Stimulated activated CD4-positive, alpha-beta T cell treated with anti-CD3 and anti-CD28 coated beads, Interleukin-4, amount 100 ng/mL, for 48 hours (primary cell): ENCODE data around the gene UGT1A9.

Source experiments
- DNase-seq, 2 donors: peaks; one replicate each; pipeline ENCODE4 v3.0.0-alpha.2; 2020; ENCODE audit warnings: low read depth in 2 of 2

Gene UGT1A9

DNA sequence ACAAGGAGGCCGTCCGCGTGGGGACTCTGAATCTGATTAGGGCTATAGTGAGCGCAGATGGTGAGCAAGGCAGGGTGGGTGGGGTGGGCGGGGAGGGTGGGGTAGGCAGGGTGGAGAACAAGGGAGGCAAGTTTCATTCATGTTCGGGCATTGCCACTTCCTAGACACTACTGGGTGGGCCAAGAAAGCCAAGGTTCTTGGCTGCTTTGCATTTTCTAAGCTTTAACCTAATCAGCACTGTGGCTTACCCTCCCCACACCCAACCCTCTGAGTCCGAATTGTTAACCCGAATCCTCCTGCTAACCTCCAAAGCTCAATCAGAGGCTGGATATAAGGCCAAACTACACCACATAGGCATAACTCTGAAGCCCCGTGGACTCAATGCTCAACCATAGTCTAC is 124.6 kb downstream of the UGT1A9 start:
- no peak for DNase-seq

DNA sequence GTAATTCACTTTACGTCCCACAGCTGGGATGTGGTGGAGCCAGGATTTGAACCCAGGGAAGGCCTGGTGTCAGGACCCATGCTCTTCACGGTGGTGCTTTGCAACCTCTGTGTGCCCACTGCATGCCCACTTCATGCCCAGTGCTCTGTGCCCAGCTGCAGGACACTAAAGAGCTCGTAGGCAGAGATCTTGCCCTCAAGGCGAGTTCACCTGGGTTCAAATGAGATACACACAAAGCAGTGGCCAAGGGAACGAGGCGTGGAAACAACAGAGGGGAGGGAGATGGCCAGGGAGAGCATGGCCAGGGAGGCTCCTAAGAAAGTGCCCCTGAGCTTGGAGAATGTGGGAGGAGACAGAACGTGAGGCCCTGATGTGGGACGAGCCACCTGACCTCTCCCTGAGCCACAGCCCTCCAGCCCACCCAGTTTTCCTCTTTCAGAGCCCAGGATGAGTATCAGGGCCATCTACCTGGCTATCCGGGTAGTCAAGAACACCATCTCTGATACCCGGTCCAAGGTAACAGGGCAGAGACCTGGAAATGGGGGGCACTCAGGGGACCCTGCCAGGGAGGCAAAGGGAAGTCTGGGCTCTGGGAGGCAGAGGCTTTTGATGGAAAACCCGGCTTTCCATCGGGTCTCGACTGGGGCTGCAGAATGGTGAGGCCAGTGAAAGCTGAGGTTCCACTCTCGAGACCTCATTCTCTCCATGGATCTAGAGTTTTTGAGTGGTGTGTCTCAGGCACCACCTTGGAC is 126.8 kb downstream of the UGT1A9 start:
- DNase-seq = no peak

DNA sequence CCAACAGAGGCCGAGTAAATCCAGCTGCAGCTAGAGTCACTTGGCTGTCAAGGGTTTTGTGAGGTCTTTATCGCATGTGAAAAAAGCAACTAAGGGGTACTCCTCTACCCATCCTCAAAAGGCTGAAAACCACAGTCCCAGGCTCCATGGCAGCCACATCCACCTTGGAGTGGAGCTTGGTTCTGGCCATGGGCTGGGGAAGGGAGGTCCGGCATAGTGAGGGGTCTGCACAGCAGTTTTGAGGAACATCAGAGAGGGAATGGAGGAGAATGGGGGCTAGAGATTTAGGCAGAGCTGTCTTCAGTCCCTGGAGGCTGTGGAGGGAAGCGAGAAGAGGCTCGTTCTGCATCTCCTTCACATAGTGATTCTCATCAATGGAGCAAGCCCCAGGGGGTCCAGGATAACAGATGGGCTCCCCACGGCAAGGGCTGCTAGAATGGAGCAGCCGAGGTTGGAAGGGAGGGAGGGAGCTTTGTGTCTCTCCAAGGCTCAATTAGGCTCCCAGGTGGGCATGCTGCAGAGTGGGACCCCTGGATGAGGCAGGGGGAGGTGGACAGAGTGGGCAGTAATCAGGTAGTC is 127.5 kb downstream of the UGT1A9 start:
- DNase-seq = no peak

DNA sequence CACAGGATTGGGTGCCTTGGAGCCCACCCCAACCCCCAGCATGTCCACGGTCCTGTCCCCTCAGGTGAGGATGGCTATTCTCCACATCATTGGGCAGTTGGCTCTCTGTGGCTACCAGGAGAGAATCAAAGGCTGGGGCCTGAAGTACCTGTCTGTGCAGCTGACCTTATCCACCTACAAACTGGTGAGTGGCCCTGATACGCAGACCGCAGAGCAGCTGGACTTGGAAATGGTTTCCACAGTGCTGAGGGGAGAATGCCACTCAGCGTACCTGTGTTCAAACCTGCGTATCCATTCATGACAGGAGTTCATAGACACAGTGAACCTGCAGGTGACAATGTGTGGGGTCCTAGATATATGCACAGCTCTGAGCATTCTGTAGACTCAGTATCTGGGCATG is 128.0 kb downstream of the UGT1A9 start:
- DNase-seq = no peak

DNA sequence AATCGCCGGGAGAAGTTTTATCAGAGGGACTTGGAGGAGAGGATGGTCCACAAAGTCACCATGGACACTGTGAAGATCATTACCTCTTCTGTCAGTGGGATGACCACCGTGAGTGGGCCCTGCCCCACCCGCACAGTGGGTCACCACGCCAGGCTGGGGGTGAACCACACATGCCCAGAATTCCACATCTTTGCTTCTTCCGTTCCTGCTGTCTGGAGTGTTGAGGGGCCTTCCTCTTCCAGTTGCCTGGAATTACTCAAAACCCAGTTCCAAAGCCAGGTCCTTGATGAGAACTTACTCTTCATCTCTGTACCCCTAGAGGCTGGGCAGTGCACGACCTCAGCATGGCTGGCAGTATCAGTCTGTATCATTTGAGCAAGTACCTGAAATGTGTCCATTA is 128.5 kb downstream of the UGT1A9 start:
- no peak for DNase-seq

DNA sequence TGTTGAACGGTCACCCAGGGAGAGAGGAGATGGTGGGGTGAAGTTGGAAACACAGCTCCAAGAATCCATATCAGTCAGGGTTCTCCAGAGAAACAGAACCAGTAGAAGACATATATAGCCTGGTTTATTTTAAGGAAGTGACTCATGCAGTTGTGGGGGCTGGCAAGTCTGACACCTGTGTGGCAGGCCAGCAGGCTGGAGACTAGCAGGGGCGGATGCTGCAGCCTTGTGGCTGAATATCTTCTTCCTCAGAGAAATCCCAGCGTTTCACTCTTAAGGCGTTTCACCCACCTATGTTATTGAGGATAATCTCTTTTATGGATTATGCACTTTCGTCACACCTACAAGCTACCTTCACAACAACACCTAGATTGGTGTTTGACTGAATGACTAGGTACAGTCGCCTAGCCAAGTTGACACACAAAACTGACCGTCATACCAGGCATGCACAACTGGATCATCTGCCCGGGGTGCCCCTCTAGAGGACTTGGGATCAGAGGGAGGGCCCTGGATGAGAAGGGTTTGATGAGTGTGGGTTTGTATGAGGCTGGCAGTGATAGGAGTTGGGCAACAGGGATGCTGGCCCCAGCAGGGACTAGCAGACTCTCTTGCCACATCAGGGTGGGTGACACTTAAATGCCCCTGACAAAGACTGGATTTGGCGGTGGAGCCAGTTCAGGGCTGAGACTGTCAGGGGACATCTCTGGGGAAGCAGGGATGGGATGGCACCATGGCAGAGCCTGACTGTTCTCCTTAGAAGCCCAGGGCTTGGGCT is 129.8 kb downstream of the UGT1A9 start:
- no peak for DNase-seq

DNA sequence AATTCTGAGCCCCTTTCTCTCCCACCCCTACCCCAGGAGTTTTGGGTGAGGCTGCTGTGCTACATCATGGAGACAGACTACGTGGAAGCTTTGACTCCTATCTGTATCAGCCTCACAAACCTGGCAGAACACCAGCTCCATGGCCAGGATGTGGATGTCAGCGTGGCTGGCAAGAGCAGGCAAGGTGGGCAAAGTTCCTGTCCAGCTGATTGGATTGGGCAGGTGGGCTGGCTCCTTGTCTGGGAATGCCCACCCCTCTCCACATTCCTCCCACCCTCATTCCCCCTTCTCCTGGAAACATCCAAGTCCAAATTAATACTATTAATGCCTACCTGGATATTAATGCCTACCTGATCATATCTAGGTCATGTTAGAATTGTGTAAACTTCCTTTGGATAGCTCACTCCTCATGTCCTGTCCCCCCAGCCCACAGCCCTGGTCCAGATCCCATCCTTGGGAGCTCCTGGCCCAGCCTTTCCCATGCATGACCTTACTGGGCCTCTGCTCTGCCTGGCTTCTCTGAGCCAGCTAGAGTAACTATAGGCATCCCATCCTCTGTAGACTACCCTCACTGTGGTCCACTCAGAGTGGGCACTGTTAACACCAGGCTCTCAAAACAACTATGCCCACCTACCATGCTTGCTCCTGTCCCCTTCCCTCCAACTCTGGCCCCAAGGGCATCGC is 130.6 kb downstream of the UGT1A9 start:
- DNase-seq = no peak

DNA sequence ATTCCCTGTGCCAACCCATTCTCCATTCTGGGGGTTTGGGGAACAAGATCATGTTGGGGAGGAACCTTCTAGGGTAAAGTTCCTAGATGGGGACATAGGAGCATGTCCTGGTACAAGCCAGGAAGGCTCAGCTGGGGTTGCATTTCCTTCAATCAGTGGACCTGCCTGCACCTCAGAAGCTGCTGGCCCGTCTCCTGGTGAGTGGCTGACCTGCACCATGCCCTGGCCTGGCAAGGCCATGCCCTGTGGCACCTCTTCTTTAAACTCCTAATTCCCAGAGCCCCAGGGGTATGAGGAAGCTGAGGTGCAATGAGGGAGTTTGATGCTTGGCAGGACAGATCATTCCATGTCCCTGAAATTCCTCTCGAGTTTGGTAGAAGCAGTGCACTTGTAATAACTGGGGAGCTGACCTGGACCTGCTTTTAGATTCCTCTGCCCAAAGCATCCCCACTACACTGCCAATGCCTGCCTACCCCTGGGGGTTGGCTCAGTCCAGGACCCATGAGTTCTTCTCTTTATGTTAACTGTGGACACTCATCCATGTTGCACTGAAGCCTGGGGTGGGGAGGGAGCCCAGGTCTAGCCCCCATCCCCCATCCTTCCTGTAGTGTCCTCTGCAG is 131.7 kb downstream of the UGT1A9 start:
- DNase-seq = no peak

DNA sequence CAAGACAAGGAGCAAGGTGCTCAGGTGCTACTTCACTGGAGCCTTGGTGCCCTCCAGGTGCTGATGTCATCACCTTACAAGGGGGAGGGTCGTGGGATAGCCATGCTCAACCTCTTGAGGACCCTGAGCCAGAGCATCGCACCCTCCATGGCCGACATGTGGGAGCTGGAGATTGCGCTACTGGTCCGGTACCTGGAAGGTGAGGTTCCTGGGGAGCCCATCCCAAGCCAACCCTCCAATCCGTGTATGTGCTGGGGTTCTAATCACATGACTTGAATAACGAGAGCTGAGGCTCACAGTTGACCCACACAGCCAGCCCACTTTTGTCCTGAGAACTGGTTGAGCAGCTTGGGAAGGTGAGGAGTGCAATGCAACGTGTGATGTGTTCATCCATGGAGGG is 132.3 kb downstream of the UGT1A9 start:
- DNase-seq = no peak

DNA sequence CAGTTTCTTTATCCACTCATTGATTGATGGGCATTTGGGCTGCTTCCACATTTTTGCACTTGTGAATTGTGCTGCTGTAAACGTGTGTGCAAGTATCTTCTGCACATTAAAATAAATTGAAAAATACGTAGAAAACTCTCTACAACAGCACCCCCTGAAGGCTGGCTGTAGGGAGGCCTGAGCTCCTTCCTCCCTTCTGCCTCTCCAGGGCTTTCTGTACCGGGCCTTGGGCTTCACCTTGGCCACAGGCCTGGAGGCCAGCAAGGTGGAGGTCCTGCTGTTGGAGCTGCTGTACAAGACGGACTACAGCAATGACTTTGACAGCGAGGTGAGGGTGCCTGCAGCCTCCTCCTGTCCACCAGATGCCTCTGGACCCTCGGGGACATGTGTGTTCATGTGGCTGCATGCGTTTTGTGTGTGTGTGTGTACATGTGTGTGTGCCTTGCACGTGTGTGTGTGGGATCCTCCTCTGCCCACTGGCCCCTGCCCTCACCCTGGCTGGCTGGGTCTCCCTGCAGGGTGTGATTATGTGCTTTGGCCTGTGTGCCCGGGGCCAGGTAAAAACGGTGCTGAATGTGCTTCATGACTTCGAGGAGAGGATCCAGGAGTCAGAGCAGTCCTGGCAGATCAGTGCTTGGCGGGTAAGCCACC is 135.6 kb downstream of the UGT1A9 start:
- no peak for DNase-seq

DNA sequence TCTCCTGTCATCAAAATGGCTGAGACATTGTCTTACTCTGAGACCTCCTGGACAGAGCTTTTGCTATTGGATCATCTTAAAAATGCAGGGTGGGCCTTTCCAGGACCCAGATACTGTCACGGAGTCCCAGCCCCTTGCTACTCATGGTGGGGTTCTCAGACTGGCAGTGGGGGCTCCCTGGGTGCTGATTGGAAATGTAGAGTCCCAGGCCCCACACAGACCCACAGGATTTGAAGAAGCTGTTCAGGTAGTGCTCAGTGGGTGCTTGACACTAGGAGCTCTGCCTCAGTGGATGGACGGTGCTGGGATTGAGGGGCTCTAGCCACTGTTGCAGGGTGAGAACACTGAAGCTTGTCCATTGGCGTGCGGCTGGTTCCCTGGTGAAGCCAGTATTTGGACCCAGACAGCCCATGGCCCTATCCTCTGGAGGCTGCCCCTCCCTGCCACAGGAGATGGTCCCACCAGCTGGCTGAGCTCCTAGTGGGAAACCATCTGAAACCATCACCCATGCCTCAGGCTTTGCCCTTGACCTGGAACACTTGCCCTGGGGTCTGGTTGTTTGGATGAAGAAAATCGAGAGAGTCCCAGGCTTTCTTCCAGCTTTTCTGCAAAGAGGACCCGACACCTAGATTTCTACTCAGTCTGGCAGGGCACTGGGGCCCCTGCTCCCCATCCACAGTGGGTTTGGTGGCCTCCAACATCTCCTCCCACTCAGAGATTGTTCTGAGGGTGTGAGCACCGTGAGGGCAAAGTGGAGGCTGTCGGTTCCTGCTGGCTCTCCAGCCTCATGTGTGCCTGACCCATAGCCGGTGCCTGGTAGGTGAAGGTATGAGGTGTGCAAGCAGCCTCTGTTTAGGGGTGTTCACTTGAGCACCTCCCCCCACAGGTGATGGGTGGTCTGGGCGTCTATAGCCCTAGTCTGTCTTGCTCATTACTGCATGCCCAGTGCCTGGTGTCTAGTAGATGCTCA is 136.6 kb downstream of the UGT1A9 start:
- no peak for DNase-seq

DNA sequence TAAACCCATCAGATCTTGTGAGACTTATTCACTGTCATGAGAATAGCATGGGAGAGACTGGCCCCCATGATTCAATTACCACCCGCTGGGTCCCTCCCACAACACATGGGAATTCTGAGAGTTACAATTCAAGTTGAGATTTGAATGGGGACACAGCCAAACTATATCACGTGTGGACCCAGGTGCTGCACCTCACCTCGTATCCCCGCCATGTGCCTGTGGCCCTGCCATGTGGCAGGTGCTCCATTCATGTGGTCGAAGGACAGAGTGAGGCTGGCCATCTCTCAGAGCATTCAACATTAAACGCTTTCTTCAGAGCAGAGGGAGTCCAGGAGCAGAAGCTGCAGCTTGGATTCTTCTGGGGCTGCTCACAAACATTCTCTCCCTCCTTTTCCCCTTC is 138.7 kb downstream of the UGT1A9 start:
- no peak for DNase-seq

DNA sequence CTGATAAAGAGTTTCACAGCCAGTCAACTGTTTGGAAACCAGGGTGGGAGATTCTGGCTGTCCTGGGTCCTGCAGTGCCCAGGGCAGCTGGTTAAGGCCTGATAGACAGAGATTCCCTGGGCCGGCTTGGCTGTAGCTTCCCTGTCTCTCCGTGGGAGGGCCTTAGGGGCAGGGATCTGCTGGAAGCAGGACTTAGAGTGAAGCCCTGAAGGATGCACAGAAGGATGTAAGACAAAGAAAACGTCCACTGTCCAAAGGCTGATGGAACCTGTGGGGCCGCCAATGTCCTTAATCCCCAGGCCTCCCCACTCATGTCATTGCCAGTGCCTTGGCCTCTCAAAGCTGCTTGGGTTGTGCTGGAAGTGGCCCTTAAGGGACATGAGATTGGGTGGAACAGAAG is 139.4 kb downstream of the UGT1A9 start:
- no peak for DNase-seq

DNA sequence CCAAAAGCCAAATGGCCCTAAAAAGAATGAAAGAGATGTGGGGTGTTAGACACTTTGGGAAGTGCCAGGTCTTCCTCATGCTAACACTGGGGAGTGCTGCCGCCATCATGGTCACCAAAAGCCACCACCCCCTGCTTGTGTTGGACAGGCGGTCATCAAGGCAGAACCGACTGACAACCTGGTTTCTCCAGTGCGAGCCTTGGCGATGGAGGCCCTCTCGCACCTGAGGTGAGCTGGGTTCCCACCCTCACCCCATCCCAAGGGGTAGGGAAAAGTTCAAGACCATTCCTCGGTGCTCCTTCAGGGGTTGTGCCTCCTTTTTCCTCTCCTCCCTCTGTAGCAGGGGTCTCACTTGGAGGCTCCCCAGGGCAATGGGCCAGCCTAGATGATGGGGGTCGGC is 140.0 kb downstream of the UGT1A9 start:
- DNase-seq = no peak

DNA sequence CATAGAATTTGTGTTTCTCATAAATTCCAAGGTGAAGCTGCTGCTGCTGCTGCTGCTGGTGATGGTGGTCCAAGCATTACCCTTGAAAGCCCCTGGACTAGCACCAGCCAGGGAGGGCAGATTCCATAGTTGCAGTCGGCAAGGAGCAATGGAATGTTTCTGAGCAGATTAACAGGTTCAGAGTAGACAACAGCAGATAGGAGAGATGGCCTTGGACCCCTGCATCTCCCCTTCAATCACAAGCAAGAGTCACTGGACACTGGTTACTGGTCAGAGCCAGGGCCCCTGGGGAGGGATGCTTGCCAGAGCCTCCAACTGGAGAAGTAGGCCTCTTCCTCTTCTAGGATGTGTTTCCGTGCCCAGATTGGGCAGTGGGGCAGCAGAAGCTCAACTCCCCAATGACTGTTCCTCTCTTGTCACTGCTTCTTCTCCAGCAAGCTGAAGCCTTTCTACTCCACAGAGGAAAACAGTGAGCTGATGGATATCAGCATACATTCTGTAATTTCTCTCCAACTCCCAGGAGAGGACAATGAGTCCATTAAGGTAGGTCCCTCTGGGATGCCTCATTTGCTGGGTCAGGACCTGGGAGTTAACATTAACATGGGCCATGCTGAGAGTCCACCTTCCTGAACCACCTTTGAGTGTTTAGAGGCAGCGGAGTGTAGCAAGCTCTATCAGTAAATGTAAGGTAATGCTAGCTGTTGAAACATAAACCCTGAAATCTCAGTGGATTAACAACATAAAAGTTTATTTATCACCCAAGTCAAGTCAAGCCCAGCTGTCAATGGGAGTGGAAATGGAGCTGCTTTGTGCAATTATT is 141.7 kb downstream of the UGT1A9 start:
- no peak for DNase-seq

DNA sequence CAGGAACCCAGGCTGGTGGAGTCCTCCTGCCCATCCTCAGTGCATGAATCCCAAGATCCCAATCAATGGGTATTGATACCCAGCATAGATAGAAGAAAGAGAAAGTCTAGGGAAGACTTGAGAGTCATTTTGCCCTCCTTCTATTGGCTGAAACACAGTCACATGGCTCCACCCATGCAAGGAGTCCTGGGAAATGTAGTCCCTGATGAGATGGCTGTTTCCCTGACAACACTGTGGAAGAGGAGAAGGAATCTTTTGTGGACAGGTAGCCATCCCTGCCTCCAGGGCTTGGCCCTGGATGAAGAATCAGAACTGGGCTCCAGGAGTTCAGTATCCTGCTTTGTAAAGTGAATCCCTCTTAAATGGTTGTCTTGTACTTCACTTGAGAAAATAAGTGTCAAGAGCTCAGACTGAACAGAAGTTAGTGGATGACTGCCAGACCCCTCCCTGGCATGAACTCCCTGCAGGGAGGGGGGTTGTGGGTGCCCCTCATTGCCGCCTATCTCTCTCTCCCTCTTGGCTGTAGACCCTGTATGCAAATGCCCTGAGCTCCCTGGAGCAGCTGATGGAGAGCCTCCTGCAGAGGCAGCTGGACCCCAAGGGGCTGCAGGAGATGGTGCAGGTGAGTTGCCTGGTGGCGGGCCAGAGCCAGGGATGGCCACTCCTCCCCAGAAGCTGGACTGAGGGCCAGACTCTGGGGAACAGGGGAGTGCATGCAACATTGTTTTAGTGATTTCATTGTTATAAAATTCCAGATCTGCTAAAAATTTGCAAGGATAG is 142.5 kb downstream of the UGT1A9 start:
- no peak for DNase-seq

DNA sequence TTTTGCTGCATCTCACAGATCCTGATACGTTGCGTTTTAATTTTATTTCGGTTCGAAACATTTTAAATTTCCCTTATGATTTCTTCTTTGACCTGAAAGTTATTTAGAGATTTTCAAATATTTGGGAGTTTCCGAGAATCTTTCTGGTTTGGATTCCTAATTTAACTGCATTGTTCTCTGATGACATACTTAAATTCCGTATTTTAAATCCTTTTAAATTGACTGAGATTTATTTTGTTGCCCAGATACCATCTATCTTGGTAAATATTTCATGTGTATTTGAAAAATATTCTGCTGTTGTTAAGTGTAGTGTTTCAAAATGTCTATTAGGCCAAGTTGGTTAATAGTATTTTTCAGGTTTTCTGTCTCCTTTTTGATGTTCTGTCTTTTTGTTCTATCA is 144.2 kb downstream of the UGT1A9 start:
- no peak for DNase-seq

DNA sequence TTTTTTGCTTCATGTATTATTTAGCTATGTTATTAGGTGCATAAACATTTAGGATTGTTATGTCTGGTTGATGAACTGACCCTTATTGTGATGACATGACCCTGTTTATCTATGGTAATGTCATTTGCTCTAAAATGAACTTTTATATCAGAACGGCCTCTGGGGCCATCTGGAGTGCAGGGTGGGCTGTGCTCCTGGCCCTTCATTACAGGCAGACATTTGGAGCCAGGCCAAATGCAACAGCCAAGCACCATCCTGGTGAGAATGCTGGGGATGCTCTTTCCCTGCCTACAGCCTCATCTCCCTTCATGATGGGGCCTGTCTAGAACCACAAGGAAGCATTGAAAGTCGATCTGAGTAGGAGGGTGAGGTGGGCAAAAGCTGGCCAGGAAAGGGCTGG is 144.6 kb downstream of the UGT1A9 start:
- DNase-seq = no peak

DNA sequence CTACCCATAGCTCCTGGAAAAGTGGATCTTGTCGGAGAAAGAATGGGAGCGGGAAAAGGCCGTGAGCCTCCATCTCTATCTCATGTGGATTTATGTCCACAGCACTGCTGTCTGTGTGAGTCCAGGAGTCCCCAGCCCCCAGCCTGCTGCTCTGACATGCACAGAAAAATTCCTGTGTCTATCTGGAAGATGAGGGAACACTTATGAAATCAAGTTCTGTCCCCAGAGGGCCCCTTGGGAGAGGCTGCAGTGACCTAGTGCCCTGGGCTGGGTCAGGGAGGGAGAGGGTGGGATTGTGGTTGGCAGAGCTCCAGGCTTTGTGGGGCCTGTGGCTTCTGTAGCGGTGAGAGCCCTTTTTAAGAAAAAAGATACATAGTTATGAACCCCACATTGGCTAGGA is 145.1 kb downstream of the UGT1A9 start:
- no peak for DNase-seq
